NCI-H1694 treated with DMSO at 0.1 percent for 48 hours (cell line): ENCODE data around the gene CASP9.
A peak's percentile ranks its signal among the peaks of the same experiment; 100 is the strongest.

Source experiments
- DNase-seq: peaks from one replicate; lab custom pipeline; 2025; lab: John Stamatoyannopoulos, UW

CASP9 gene

DNA sequence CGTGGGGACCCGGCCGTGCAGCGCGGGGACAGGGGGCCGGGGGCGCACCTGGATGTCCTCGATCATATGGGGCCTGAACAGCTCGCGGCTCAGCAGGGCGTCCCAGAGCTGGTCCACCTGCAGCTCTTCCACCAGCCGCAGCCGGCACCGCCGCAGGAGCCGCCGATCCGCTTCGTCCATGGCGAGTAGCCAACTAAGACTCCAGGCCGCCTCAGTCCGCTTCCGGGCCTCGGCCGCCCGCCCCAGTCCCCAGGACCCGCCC, at the start of gene CASP9:
TSS of gene CASP9 (minus strand) at position 195 of the 262 bp plus-strand sequence. CDS start at position 180, 15 bp downstream.
- no peak for DNase-seq

GRCh38 chr1:15573477-15573876, 49.5 kb upstream of the CASP9 start:
- DNase-seq: no peak

DNA sequence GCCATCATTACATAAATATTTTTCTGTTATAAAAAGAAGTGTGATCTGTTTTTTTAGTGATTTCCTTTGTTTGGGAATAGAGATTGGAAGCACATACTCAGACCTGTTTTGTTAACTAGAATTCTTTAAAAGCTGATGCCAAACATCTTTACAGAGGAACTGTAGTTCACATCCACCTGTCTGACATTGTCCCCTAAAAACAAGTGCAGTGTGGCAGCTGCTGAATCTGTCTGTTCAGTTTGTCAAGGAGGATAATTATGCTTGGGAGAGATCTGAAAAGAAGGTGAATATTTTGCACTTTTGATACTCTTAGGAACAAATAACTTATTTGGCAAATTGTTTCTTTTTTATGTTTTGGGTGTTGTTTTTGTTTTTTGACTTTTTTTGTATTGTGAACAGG, 47.3 kb upstream of the CASP9 start:
- no peak for DNase-seq

- no peak for DNase-seq
These were observed 46.8 kb upstream of the CASP9 start for GRCh38 chr1:15570861-15571260.

- DNase-seq: no peak
These were observed 44.5 kb upstream of the CASP9 start for GRCh38 chr1:15568387-15569073.

GRCh38 chr1:15559189-15559810, 35.3 kb upstream of the CASP9 start:
- no peak for DNase-seq

DNA sequence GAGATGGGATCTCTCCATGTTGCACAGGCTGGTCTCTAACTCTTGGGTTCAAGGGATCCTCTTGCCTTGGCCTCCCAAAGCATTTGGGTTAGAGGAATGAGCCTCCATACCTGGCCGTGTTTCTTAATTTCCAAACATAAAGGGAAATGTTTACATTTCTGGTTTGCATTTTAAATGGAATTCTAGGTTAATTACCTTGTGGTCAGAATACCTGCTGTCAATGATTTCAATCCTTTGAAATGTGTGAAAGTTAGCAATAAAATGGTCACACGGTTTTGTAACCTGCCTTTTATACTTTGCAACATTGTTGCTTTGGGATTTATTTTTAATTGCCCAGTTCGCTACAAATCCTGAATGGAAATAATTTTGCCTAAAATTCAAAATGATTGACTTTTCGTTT, 34.5 kb upstream of the CASP9 start:
- DNase-seq: no peak

DNA sequence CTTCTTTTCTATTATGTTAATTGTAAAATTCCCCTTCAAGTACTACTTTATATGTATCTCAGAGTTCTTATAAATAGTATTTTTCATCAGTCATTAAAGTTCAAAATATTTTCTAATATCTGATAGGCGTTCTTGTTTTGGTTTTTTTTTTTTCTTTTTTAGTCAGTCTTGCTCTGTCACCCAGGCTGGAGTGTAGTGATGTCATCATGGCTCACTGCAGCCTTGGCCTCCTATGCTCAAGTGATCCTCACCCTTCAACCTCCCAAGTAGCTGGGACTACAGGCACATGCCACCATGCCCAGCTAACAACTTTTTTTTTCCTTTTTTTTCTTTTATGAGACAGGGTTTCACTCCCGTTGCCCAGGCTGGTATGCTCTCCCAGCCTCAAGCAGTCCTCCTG, 33.6 kb upstream of the CASP9 start:
- DNase-seq: no peak

DNA sequence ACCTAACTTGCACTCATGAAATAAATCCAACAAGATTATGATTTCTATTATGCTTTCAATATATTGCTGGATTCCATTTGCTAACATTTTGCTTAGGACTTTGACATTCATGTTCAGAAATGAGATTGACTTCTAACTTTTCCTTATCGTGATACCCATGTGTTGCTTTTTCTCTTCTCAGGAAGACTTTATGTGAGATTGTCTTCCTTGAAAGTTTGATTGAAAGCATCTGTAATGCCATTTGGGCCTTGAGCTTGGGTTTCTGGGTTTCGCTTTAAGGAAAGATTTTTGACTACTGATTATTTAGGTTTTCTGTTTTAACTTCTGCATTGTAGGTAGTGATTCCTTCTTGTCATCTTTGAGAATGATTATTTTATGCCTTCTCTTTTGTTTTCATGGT, 33.0 kb upstream of the CASP9 start:
- no peak for DNase-seq

- no peak for DNase-seq
These were observed 26.6 kb upstream of the CASP9 start for GRCh38 chr1:15550573-15550972.

- no peak for DNase-seq
These were observed 22.6 kb upstream of the CASP9 start for GRCh38 chr1:15546641-15547040.

- DNase-seq: no peak
These were observed 19.9 kb upstream of the CASP9 start for GRCh38 chr1:15543589-15544568.

DNA sequence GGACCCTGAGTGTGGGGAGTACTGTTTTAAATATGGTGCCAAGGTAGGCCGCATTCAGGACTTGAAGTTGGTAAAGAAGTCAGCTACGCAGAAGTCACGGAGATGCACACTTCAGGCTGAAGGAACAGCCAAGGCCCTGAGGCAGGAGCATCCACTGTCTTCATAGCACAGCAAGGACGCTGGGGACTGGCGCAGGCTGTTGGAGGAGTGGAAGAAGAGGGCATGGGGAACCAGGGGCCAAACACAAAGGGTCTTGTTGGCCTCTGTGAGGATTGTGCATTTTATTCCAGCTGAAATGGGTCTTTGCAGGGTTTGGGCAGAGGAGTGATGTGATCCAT, 19.2 kb upstream of the CASP9 start:
- no peak for DNase-seq

- DNase-seq: no peak
These were observed 18.6 kb upstream of the CASP9 start for GRCh38 chr1:15542388-15543250.

DNA sequence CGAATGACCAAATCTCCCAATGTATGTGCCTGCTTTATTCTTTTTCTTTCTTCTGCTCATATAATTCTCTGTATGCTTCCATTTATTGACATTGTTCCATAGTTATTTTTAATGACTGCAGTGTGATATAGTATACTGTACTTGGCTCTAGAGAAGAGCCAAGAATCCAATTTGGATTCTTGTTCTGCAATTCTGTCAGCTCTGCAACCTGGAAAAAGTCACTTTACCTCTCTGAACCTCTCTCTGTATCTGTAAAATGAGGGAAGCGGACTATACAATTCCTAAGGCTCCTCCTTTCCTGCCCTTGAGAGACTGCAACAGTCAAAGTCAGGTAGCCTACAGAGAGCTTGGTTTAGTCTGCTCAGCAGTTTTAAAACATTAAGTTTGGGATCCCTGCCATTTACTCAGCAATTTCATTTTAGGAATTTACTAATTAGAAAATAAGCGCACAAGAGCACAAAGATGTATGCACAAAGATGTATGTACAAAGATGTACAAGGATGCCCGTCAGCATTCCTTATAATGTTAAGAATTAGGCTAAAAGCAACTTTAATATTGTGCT, 17.3 kb upstream of the CASP9 start:
- DNase-seq: no peak

GRCh38 chr1:15540186-15540585, 16.2 kb upstream of the CASP9 start:
- DNase-seq: no peak

- peak; percentile 12 for DNase-seq
These were observed 14.8 kb upstream of the CASP9 start for GRCh38 chr1:15538771-15539170.

DNA sequence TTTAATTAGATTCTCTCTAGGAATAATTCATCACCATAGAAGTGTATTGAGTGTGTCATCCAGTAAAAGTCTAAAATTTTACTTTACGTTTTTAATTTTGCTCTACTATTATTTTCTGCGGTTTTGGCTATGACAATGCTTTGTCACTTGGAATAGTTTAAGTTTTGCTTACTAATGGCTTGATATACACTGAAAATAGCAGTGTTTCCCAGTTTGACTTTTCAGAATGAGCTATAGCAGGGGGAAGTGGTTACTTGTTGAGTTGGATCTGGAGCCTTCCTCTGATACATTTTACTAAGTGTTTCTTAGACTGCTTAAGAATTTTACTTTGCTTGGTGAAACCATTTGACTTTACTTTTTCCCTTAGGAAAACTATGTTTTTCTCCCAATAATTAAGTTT, 7.7 kb upstream of the CASP9 start:
- no peak for DNase-seq

GRCh38 chr1:15531003-15531402, 7.0 kb upstream of the CASP9 start:
- no peak for DNase-seq

DNA sequence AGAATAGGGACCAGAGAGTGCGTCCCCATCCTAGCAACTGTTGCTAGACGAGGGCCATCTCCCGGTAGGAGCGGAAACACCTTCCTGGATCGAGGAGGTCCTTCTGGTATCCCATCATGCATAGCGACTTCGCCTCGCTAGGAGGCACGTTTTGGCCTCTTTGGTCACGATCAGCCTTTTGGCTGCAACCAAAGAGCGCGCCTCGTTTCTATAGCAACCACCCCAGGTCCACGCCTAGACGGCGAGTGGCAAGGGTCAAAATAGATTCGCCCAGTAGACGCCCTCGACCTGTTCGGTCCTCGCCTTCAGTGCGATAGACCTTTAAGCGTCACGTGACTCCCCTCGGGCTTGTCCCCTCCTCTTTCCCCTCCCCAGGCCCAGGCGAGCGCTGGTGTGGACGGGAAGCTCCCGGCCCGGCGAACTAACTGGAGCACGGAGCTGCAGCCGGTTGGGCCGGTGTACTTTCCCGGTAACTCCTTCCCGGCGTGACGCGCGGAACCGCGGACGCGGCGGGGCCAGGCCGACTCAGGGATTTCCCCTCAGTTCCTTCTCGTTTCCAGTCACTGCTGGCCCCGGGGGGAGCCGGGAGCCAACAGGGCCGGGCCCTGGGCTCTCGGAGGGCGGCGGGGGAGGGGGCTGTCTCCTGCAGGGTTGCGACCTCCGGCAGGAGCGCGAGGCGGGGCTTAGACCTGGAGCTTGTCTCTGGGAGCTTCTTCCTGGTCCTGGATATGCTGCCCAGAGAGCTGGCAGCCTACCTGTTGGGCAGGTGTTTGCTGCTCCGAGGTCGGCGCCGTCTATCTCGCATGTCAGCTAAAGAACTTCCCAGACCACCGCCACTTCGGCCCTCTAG, 2.7 kb upstream of the CASP9 start, which contains the start of gene DNAJC16:
TSS of gene DNAJC16 (plus strand) at position 359 of the 850 bp plus-strand sequence. CDS start 2,258 bp downstream, outside the sequence.
- DNase-seq: peak; percentile 99

DNA sequence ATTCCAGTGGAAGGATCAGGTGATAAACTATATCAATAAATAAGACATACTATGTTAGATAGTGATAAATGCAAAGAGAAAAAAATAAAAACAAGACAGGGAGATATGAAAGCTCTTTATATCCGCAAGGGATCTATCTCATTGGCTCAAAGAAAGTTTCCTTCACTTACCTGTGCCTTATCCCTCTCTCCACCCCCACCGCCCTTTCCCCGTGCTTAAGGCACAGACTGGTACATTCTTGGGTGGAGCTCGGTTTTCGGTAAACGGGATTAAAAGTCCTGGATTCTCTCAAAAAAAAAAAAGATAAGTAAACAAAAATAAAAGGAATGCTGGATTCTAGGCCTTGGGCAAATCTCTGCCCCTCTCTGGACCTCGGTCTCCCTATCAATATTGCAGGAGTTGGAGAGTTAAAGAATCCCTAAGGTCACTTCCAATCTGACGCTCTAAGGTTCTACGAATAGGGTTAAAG, 2.0 kb upstream of the CASP9 start:
- DNase-seq: no peak
